Stomach smooth muscle (tissue), 2 donors: ENCODE results near the gene PRELP.

Experiments used
- H3K27ac ChIP-seq: one replicate; pipeline ENCODE4 v1.7.0; 2013; ENCODE audit warnings: mild to moderate bottlenecking, low read length, inconsistent platforms
- H3K27me3 ChIP-seq, 2 donors: one replicate each; pipeline ENCODE4 v1.7.0; 2013; ENCODE audit warnings: low read length in 2 of 2; ENCODE audit not compliant: insufficient read depth in 2 of 2, control insufficient read depth in 1 of 2
- H3K36me3 ChIP-seq, 2 donors: one replicate each; pipeline ENCODE4 v1.7.0; 2013; ENCODE audit warnings: low read length in 2 of 2; ENCODE audit not compliant: control insufficient read depth in 2 of 2, insufficient read depth in 2 of 2
- H3K4me1 ChIP-seq: one replicate; pipeline ENCODE4 v1.7.0; 2013; ENCODE audit warnings: low read length; ENCODE audit not compliant: control insufficient read depth, insufficient read depth
- H3K4me3 ChIP-seq, 2 donors: one replicate each; pipeline ENCODE4 v1.7.0; 2013; ENCODE audit warnings: low read length in 2 of 2
- H3K9ac ChIP-seq, 2 donors: one replicate each; pipeline ENCODE4 v1.7.0; 2013; ENCODE audit warnings: low read length in 2 of 2, mild to moderate bottlenecking in 1 of 2
- H3K9me3 ChIP-seq, 2 donors: one replicate each; pipeline ENCODE4 v1.7.0; 2013; ENCODE audit warnings: low read length in 2 of 2; ENCODE audit not compliant: control insufficient read depth in 2 of 2
- donor health status: healthy.
- donor health status: Pancreatic carcinoma.

PRELP gene

DNA sequence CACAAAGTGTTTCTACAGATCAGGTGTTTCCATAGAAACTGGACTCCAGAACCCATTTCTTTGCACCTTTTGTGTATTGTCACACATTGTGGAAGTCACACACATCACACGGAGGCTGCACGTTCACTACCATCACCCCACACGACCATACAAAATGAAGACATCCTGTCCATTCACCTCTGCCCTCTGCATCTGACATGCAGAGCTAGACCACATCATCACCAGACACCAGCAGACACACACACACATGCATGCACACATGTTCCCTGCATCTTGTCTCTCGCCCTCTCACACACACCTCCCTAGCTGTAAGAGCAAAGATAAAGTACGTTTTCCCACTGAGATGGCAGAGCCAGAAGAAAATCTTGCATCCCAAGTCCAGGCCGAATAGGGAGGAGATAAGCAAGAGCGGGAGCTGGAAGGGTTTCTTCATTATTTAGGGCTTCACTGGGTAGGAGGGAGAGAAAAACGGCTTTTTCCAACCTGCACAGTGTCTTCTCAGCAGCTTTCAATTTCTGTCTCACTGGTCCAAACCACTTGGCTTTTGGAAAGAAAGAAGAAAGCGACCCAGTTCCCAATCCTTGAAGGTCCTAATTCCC is 709 bp downstream of the PRELP start:
- peak overlapping the region; percentile 88 for H3K27ac ChIP-seq
- H3K36me3 ChIP-seq: no peaks in the 10 kb centered on the region
- H3K27me3 ChIP-seq: no peaks in the 10 kb centered on the region
- H3K9me3 ChIP-seq: no peaks in the 10 kb centered on the region
- H3K4me1 ChIP-seq: peaks cover 56% of the 10 kb centered on the region
- peak overlapping the region; percentile 75 to 85 for H3K9ac ChIP-seq
- peak overlapping the region; percentile 82 to 94 for H3K4me3 ChIP-seq

GRCh38 chr1:203477748-203478147 is 2.1 kb downstream of the PRELP start:
- Histone ChIP-seq H3K9me3 (no peaks in the 10 kb centered on the region), H3K27me3 (no peaks in the 10 kb centered on the region), H3K27ac (peak overlapping the region; percentile 88), H3K4me3 (peak overlapping the region; percentile 82 to 94), H3K9ac (peak overlapping the region; percentile 75 to 85), H3K36me3 (no peaks in the 10 kb centered on the region), H3K4me1 (peaks cover 62% of the 10 kb centered on the region)

DNA sequence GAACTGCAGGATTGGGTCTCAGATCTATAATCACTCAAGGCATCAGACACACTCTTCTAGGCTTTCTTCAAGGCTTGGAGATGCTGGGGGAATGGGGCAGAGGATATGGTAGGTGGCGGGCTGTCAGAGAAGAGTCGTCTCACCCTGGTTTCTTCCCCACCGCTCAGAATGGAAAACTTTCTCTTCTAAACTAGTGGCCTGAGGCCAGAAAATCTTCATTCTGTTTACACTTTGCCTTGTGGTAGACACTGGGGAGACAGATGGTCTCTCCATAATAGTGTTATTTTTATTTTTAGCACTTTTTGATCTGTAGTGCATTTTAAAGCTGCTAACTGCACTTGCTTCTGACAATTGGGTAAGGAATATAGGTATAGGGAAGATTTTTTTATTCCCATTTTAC is 2.6 kb downstream of the PRELP start:
- H3K27me3 ChIP-seq: no peaks in the 10 kb centered on the region
- H3K4me3 ChIP-seq: peak overlapping the region; percentile 52 to 82
- H3K36me3 ChIP-seq: peaks cover 0 to under 1% of the 10 kb centered on the region in 2 donors
- H3K27ac ChIP-seq: peak overlapping the region; percentile 88
- peaks cover 62% of the 10 kb centered on the region for H3K4me1 ChIP-seq
- no peaks in the 10 kb centered on the region for H3K9me3 ChIP-seq
- H3K9ac ChIP-seq: peak overlapping the region; percentile 75 to 85

- Histone ChIP-seq H3K9ac (peak overlapping the region; percentile 21 to 85), H3K36me3 (peaks cover 6 to 7% of the 10 kb centered on the region in 2 donors), H3K4me1 (peaks cover 64% of the 10 kb centered on the region), H3K9me3 (no peaks in the 10 kb centered on the region), H3K27ac (peak overlapping the region; percentile 88), H3K27me3 (no peaks in the 10 kb centered on the region), H3K4me3 (peak overlapping the region; percentile 52 to 82)
Measured at GRCh38 chr1:203478986-203479385, 3.4 kb downstream of the PRELP start.

GRCh38 chr1:203479646-203480045 is 4.0 kb downstream of the PRELP start:
- peaks cover 7 to 8% of the 10 kb centered on the region in 2 donors for H3K36me3 ChIP-seq
- H3K9me3 ChIP-seq: no peaks in the 10 kb centered on the region
- H3K4me1 ChIP-seq: peaks cover 63% of the 10 kb centered on the region
- H3K4me3 ChIP-seq: peak overlapping the region in 1 of 2 donors; percentile 59
- peak overlapping the region; percentile 88 for H3K27ac ChIP-seq
- no peaks in the 10 kb centered on the region for H3K27me3 ChIP-seq
- H3K9ac ChIP-seq: peak overlapping the region in 1 of 2 donors; percentile 67

GRCh38 chr1:203480084-203480483 is 4.5 kb downstream of the PRELP start:
- H3K9ac ChIP-seq: peak overlapping the region; percentile 62 to 67
- no peaks in the 10 kb centered on the region for H3K27me3 ChIP-seq
- no peaks in the 10 kb centered on the region for H3K9me3 ChIP-seq
- H3K4me3 ChIP-seq: peak overlapping the region; percentile 52 to 59
- H3K4me1 ChIP-seq: peaks cover 59% of the 10 kb centered on the region
- H3K27ac ChIP-seq: peak overlapping the region; percentile 88
- H3K36me3 ChIP-seq: peaks cover 7 to 10% of the 10 kb centered on the region in 2 donors

DNA sequence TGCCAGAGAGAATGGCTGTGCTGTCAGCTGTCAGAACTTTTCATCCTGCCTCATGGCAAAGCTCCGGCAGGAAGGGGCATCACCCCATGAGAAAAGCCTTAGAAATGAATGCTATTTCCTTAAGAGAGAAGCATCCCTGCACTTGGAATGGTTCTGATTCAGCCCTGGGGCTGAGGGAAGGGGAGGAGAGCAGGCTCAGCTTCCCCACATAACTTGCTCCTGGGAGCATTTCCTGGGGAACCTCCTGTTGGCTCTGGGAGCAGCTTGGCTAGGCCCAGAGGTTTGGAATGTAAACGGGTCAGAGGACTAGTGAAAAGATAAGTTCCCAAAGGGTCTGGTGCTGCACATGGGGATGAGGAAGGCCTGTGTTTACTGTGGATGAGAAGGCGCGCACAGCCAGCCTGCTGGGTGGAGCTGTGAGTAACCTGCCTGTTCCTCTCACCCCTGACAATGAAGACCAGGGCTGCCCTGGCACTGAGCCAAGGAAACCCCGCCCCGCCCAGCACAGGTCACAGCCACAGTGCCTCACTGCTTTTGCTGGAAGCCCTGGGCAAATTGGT is 5.0 kb downstream of the PRELP start:
- Histone ChIP-seq H3K36me3 (peaks cover 10 to 12% of the 10 kb centered on the region in 2 donors), H3K4me3 (peak overlapping the region; percentile 52 to 59), H3K27ac (peak overlapping the region; percentile 88), H3K9ac (peak overlapping the region; percentile 62 to 67), H3K9me3 (no peaks in the 10 kb centered on the region), H3K4me1 (peaks cover 56% of the 10 kb centered on the region), H3K27me3 (no peaks in the 10 kb centered on the region)

GRCh38 chr1:203481196-203481595 is 5.6 kb downstream of the PRELP start:
- peaks cover 15 to 18% of the 10 kb centered on the region in 2 donors for H3K36me3 ChIP-seq
- H3K9ac ChIP-seq: peak overlapping the region in 1 of 2 donors; percentile 67
- peaks cover 50% of the 10 kb centered on the region for H3K4me1 ChIP-seq

DNA sequence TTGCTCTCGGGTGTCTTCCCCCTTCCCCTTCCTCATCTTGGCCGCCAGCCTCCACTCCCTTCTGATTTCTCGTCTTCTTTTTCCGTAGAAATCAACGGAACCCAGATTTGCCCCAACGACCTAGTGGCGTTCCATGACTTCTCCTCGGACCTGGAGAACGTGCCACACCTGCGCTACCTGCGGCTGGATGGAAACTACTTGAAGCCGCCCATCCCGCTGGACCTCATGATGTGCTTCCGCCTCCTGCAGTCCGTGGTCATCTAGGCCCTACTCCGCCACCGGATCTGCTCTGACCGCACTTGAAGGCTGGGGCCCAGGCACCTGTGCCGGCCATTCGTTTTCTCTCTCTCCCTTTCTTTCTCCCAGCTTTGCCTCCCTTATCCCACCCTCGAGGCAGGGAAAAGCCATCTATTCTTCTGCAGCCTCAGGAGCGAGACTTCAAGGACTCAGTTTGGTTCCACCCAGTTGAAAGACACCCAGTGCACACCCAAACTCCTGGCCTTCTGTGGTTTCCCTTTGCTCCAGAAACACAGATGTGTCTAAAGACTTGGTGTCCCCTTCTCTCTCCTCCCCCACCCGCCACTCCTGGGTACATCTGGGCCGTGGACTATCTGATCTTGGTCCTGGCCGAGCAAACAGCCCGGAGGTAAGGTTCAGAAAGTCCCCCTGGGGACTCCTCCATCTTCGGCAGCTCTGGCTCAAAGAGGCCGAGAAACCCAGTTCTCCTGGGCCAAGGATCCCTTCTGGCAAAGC is 11.2 kb downstream of the PRELP start:
- Histone ChIP-seq H3K27me3 (no peaks in the 10 kb centered on the region), H3K4me1 (peaks cover 19% of the 10 kb centered on the region), H3K4me3 (peak overlapping the region in 1 of 2 donors; percentile 61), H3K36me3 (peaks cover 21 to 28% of the 10 kb centered on the region in 2 donors), H3K9me3 (no peaks in the 10 kb centered on the region), H3K9ac (peak overlapping the region; percentile 67 to 74), H3K27ac (peak overlapping the region; percentile 93)

More at GRCh38 chr1:203481196-203481595, 5.6 kb downstream of the PRELP start:
- Histone ChIP-seq H3K9me3 (no peaks in the 10 kb centered on the region), H3K27me3 (no peaks in the 10 kb centered on the region), H3K4me3 (peak overlapping the region in 1 of 2 donors; percentile 49), H3K27ac (peak overlapping the region; percentile 88)

GRCh38 chr1:203488539-203488938 is 12.9 kb downstream of the PRELP start:
- H3K9me3 ChIP-seq: no peaks in the 10 kb centered on the region
- H3K36me3 ChIP-seq: peaks cover 18 to 25% of the 10 kb centered on the region in 2 donors
- no peak overlapping the region for H3K9ac ChIP-seq
- H3K27ac ChIP-seq: no peak overlapping the region
- H3K4me3 ChIP-seq: no peak overlapping the region
- peaks cover 21% of the 10 kb centered on the region for H3K4me1 ChIP-seq
- H3K27me3 ChIP-seq: no peaks in the 10 kb centered on the region
